Activated CD8-positive, alpha-beta memory T cell treated with anti-CD3 and anti-CD28 coated beads, Interleukin-2, amount 50 U/mL, for 4 hours (primary cell): ENCODE measurements around the gene FAM83G.
A peak's percentile ranks its signal among the peaks of the same experiment; 100 is the strongest.
"Not testable (repeated sequence)": the region's sequence is repeated elsewhere in the genome, so short reads cannot be mapped to it uniquely, and the experiment has no call there.

Experiments used
- DNase-seq: peaks from one replicate; pipeline ENCODE4 v3.0.0-alpha.2; 2020

Gene FAM83G

GRCh38 chr17:19004421-19005136, at the start of gene FAM83G:
Gene FAM83G (minus strand): TSS chr17:19004764. CDS start chr17:19004041, 723 bp downstream.
- DNase-seq = peak; percentile 93

GRCh38 chr17:19048826-19049225, 44.3 kb upstream of the FAM83G start:
- DNase-seq = not testable (repeated sequence)

GRCh38 chr17:19047510-19047909, 42.9 kb upstream of the FAM83G start:
- DNase-seq = not testable (repeated sequence)

- DNase-seq = not testable (repeated sequence)
These were observed 42.3 kb upstream of the FAM83G start, which contains the start of gene GRAP for GRCh38 chr17:19046782-19047375. Gene GRAP (minus strand): TSS chr17:19046957. CDS start chr17:19046926, 31 bp downstream.

- not testable (repeated sequence) for DNase-seq
These were observed 40.1 kb upstream of the FAM83G start for GRCh38 chr17:19044643-19045042.

- DNase-seq = not testable (repeated sequence)
These were observed 38.5 kb upstream of the FAM83G start for GRCh38 chr17:19043032-19043431.

- not testable (repeated sequence) for DNase-seq
These were observed 37.8 kb upstream of the FAM83G start for GRCh38 chr17:19042369-19042768.

- DNase-seq = not testable (repeated sequence)
These were observed 37.3 kb upstream of the FAM83G start for GRCh38 chr17:19041871-19042270.

GRCh38 chr17:19040350-19040749, 35.8 kb upstream of the FAM83G start:
- not testable (repeated sequence) for DNase-seq

GRCh38 chr17:19038730-19039129, 34.2 kb upstream of the FAM83G start:
- DNase-seq = not testable (repeated sequence)

GRCh38 chr17:19038007-19038406, 33.4 kb upstream of the FAM83G start:
- DNase-seq = not testable (repeated sequence)

- DNase-seq = not testable (repeated sequence)
These were observed 33.0 kb upstream of the FAM83G start for GRCh38 chr17:19037547-19037946.

GRCh38 chr17:19036186-19036585, 31.6 kb upstream of the FAM83G start:
- not testable (repeated sequence) for DNase-seq

- DNase-seq = not testable (repeated sequence)
These were observed 27.9 kb upstream of the FAM83G start for GRCh38 chr17:19032377-19032988.

GRCh38 chr17:19031729-19032128, 27.2 kb upstream of the FAM83G start:
- peak; percentile 64 for DNase-seq

GRCh38 chr17:19030771-19031449, 26.3 kb upstream of the FAM83G start:
- not testable (repeated sequence) for DNase-seq

GRCh38 chr17:19029740-19030139, 25.2 kb upstream of the FAM83G start:
- DNase-seq = not testable (repeated sequence)

- DNase-seq = not testable (repeated sequence)
These were observed 24.1 kb upstream of the FAM83G start for GRCh38 chr17:19028671-19029070.

GRCh38 chr17:19024101-19025078, 19.8 kb upstream of the FAM83G start:
- DNase-seq = no peak

- no peak for DNase-seq
These were observed 18.8 kb upstream of the FAM83G start for GRCh38 chr17:19023209-19023999.

- no peak for DNase-seq
These were observed 18.2 kb upstream of the FAM83G start for GRCh38 chr17:19022747-19023146.
